GM18873 (cell line): Measurements from ENCODE around the gene ZBTB21.
"Not testable (repeated sequence)": the region's sequence is repeated elsewhere in the genome, so short reads cannot be mapped to it uniquely, and the experiment has no call there.

Experiments used
- ATAC-seq: cut with Tn5 transposase; IDR thresholded peaks from one replicate; pipeline ENCODE4 v1.9.1; 2021; ENCODE audit warnings: mild to moderate bottlenecking, moderate library complexity, moderate number of reproducible peaks; ENCODE audit not compliant: unreplicated experiment, low FRiP score

Gene ZBTB21

DNA sequence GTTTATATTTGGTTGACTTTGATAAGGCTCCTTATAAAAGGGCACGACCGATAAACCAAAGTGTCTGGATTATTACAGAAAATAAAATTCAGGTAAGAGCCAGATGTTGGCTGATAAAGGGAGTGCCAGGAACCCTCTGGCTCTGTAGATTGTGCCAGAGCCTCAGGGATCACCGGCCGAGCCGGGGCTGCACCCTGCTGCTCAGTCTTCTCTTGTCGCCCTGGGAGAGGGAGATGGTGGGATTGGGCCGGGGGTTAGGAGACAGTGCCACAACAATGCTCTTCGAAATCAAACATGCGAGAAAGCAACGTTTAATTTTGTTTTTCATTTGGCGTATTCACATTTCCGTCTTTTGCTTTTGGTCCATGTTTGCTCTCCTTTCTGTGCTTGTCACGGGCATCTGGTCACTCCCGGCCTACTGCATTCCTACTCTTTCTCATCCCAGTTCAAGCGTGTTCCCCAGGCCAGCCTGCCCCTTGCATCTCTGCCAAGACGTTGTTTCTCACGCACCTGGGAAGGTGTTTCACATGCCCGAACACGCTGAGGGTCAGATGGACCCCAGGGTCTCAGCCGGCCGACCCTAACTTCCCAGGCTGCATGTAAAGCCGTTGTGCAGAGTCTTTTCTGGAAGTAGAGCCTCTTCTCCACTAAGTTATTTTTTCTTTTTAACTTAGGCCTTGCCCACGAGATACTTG is 37.5 kb downstream of the ZBTB21 start:
- no peak for ATAC-seq

DNA sequence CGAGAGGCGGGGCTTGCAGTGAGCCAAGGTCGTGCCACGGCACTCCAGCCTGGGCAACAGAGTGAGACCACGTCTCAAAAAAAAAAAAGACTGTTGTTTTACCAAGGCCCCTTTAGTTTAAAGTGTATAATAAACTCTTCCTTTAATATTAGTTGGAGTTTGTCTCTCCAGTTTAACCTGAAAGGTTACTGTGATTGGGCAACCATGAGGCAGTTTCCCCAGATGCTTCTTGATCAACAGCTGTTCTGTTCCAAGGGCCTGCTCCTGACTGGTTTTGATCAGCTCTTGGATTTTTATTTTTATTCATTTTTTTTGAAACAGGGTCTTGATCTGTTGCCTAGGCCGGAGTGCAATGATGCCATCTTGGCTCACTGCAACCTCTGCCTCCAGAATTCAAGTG is 38.3 kb downstream of the ZBTB21 start:
- no peak for ATAC-seq

DNA sequence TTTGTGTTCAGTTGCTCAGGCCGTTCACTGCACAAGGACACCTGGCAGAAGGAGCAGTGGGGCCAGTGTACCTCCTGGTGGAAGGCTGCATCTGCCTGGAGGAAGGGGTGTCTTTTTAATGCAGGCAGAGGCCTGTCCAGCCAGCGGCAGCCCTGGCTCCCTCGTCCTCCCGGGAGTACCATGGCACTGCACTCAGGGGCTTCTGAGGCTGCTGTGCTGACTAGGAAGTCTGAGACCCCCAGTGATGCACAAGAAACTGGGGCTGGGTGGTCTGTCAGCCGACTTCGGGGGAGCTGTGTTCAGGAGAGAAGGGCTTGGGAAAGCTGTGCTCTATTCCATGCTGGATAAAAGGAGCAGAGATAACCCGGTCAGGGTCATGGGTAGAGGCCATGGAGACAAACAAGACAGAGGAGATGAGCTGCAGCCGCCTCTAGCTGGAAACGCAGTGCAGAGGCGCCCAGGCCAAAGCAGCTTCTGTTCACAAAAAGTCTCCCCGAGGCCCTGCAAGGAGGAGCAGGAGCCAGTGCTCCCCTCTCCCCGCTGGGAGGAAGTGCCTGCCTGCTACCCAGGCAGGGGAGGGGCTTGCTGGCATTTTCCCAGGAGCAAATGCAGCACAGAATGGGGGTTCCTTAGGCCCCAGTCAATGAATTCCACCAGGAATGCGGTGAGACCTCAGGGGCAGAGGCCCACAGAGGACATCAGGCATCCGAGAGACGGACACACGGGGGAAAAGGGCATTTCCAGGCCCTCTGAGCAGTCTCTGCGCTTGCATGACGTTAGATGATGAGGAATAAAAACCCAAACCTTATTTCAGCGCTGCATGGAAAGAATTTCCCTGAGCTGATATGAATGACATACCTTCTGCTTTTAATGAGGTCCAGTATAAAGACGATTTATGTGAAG is 39.2 kb downstream of the ZBTB21 start:
- ATAC-seq: no peak

DNA sequence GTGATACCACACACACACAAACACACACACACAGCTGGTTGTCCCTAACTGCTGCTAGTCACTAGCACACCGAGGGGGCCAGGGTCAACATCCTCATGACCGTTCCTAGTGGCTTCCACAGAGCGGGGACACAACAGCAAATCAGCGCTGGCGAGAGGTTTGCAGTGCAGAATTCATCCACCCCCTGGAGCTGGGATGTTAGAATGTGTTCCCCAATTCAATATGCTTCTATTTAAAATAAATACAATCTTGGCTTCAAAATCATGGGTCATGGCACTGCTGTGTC is 40.1 kb downstream of the ZBTB21 start:
- ATAC-seq: no peak

DNA sequence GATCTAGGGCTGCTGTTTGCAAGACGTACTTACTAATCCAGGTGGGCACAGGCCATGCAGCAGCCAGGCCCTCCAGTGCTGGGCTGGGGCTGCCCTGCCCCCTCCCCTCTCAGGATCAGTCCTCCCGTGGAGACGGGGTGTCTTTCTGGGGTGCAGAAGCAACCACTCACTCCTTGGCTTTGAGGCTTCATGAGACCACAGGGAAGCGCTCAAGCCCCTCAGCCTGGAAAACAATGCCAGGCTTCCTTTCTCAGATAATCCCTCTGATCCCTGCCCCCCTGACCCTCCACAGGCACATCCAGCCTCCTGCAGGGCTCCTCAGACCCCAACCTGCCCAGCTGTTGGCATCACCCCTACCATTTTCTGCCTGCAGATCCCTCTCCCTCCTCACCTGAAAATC is 42.5 kb downstream of the ZBTB21 start:
- ATAC-seq: no peak

DNA sequence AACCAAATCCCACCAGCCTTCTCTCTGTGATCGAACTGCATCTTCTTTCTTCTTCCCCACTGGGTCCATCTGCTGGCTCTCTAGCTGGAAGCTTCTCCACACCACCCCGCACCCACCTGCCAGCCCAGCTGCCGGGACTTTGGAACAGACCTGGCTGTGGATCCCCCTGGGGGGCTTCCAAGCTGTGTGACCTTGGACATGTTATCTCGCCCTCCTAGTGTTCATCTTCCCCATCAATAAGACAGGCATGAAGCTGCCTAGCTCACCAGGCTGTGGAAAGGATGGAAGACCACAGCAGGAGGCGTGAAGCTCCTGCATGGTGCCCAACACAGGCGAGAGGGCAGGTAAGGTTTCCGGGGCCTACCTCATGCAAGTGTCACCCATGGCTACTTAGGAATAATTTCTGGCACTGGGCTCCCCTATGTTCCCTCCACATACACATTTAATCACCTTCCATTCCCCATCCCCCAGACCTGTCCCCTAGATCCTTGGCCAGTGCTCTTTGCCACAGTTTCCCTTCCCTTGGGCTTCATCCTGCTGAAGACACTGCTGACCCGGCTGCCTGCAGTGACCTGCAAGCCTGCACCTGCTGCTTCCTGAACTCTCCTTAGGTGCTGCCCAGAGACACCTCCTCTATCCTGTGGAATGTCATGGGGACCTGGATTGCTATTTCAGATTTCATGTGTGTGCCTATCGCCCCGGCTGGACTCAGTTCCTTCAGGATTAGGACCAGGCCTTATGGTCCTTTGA is 43.1 kb downstream of the ZBTB21 start:
- no peak for ATAC-seq

DNA sequence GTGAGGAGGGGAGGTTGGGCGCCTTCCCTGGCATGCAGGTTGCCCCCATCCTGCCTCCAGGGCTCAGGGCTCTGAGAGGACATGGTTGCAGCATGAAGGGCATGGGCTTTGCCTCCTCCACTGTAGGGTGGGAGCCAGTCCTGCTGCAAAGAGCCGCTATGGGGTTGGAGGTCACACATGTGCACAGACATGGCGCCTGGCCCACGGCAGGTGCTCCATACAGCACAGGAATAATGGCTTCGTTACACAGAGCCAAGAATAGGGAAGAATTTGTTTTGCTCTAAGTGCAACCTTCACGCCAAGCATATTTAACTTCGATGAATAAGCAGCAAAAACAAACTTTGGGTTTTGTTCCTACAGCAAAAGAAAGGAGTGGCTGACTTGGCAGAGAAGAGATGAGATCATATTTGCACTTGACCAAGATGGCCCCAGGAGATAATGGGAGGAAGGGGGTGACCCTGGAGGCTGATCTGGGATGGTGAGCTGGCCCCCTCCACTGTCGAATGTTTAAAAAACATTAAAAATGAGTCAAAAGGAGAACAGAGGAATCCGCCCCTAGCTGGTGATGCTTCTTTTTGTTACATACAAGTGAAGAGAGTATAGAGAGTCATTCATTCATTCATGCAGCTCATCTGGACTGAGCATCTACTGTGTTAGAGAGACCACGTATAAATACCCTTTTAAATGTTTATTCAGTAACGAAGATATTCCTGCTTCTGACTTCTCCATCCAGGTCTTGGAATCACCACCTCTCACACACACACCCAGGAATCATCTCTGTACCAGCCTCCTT is 43.9 kb downstream of the ZBTB21 start:
- no peak for ATAC-seq

DNA sequence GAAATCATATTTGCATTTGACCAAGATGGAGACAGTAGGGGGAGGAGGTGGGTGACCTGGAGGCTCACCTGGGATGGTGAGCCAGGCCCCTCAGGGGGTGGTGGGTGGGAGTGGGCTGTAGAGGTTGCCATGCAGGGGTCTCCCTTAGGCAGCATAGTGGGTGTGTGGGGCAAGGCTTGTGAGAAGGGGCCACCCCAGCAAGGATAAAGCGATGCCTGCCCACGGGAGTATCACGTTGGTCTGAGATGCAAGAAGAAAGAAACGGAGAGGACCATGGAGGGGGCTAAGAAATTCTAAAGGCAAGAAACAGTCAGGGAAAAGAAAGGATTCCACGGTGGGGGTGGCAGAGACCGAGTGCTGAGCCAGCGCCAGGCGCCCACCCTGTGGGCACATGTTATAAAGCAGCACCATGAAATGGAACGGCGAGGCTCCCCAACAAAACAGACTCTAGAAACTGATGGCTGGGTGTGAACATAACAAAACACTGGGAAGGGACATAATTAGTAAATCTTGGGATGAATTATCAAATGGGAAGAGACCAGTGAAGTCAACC is 44.6 kb downstream of the ZBTB21 start:
- ATAC-seq: no peak

DNA sequence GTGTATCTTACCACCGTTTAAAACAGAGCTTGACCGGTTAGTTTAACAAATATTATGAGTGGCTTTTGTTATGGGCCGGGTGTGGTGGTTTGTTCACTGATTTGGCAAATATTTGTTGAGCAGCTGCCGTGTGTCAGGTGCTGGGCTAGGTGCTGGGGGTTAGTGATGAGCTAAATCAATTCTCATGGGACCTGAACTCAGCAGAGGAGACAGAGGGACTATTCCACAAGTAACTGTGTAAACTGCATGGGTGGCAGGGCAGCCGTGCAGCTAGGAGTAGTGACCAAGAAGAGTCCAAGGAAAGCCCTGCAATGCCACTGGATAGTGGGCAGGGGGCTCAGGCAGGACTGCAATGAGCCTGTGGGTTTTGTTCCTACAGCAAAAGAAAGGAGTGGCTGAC is 45.1 kb downstream of the ZBTB21 start:
- no peak for ATAC-seq

DNA sequence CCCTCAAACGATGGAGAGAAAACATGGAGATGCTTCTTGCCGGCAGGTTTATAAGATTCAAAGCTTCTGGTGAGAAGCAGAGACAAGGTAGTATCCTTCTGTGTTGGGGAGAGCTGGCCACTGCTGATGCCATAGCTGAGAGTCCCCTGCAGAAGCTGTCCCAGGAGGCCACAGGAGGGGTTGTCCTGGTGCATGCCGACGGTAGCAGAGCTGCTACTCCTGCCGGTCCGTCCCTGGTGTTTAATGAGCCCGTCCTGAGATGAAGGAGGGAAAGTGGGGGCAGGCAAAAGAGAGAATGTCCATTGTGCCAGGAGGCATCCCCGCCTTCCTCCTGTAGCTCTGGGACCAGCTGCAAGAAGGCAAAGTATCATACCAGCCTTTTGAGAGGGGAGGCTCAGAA is 46.0 kb downstream of the ZBTB21 start:
- no peak for ATAC-seq

DNA sequence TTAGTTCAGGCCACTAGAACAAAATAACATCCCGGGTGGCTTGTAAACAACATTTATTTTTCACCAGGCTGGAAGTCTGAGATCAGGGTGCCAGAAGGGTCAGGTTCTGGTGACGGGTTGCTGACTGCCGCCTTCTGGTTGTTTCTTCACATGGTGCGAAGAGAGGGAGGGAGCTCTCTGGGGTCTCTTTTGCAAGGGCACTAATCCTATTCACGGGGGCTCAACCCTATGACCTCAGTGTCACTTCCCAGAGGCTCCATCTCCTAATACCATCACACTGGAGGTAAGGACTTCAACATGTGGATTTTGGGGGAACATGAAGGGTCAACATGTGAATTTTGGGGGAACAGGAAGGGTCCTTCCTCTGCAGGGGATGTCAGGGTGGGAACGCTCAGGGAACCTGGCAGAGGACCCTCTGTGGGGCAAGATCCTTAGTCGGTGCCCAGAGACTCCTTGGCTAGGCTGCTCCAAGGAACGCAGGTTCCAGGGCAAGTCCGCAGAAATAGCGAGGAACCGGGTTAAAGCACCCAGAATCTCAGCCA is 47.7 kb downstream of the ZBTB21 start:
- ATAC-seq: no peak

DNA sequence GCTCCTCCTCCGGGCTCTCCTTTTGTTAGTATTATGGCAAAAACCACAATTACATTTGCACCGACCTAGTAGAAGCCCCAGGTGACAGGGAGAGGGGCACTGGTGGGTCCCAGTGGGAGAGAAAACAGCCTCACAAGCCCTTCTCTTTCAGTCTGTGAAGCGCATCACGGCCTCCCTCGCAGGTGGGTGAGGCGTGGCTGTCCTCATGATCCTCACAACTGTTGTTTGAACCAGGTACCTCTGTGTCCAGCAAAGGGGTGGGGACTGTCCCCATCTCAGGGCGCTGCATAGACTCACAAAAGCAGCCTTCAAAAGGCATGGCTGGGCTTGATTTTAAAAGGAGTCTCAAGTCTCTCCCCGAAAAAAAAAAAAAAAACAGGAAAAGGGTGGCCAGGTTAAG is 48.4 kb downstream of the ZBTB21 start:
- ATAC-seq: no peak

DNA sequence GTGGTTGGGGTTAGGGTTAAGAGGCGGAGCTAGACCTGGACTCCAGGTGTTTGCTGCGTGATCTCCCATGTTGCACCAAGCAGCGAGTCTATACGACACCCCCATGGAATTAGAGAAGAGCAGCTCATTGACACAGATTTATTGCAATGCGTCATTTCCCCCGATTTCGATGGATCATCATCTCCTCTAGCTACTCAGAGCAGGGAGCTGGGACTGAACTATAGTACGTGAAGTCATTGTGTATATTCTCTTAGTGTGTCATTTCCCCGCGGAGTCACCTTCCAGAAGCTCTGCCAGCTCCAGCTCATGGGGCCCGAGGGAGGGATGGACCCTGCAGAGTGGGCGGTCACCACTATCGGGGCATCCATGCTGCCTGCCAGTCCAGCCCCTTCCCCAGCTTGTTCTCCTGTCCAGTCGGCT is 48.9 kb downstream of the ZBTB21 start:
- no peak for ATAC-seq

DNA sequence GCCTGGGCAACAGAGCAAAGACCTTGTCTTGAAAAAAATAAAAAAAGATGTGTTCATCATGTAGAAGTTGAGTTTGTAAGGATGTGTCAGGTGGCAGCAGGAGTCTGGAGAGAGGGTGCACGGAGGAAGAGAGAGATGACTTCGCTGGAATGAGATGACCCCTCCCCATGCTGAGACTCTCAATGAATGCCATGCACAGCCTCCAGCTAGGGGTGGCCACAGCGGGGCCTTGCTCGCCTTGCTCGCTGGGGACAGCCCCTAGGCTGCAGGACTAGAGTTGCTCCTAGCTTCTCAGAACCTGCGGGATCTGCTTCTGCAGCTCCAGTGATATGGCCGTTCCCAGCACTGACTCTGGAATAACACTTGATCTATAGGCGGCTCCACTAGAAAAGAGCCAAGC is 49.8 kb downstream of the ZBTB21 start:
- ATAC-seq: no peak

DNA sequence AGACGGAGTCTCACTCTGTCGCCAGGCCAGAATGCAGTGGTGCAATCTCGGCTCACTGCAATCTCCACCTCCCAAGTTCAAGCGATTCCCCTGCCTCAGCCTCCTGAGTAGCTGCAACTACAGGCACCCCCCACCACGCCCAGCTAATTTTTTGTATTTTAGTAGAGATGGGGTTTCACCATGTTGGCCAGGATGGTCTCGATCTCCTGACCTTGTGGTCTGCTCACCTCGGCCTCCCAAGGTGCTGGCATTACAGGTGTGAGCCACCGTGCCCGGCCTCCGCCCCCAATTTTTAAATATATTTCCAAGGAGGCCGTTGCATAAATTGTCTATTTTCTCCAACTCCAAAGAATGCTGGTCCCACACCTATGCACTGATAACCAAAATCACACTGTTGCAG is 50.5 kb downstream of the ZBTB21 start:
- not testable (repeated sequence) for ATAC-seq

DNA sequence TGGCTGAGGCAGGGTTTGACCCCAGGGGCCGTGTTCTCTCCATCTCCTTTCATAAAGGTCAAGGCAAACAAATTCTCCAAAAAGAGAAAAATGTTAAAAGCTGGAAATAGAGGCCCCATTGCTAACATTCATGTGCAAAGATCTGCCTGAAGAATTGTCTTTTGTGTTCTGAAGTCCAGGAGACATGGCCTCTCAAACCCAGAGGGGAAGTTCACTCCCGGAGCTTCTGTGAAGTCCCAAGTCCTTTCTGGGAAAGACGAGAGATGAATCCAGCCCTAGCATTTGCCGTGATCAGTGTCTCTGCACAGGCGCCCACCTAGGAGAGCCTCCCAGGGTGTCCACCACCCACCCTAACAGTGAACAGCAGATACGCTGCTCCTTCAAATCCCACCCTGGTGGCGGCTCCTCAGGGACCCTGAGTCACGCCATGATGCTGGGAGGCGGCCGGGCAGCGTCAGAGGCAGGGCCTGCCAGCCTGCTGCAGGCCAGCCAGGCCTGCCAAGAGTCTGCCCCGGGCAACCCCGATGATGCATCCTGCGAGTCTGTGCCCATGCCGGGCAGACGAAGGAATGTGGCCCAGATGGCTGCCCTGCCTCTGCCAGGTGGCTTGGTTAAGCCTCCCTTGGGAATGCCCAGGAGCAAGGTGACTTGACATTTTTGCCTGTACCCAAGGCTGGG is 51.1 kb downstream of the ZBTB21 start:
- ATAC-seq: no peak

DNA sequence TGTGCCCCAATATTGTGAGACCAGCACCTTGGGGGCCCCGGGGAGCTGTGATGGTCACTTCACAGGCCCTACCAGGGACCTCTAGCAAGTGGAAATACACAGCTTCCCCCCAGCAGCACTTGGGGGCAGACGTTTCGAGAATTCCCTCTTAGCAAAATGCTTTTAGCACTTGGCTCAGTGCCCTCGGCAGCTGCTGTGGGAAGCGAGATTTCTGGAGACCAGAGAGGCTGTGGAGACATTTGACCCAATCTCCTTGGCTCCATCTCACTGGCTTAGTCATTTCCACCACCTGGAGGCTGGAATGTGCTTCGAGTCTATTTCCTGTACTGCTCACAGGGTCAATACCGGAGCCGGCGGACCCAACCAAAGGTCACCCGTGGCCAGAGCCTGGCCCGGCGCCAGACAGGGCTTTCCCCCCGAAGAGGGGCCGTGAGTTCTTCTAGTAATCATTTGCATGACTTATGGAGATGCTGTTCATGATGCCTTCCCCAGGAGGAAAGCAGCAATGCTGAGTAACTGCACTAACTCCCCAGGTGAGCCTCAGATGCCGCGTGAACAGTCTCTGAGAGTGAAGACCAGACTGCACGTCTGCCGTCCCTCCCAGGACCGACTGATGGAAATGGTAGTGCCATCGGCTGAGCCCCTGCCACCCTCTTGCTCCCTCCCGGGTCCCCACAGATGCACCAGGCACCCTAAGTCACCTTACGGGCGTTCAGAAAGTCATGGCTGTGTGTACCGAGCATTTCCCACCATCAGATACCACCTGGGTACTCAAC is 52.0 kb downstream of the ZBTB21 start:
- ATAC-seq: no peak

DNA sequence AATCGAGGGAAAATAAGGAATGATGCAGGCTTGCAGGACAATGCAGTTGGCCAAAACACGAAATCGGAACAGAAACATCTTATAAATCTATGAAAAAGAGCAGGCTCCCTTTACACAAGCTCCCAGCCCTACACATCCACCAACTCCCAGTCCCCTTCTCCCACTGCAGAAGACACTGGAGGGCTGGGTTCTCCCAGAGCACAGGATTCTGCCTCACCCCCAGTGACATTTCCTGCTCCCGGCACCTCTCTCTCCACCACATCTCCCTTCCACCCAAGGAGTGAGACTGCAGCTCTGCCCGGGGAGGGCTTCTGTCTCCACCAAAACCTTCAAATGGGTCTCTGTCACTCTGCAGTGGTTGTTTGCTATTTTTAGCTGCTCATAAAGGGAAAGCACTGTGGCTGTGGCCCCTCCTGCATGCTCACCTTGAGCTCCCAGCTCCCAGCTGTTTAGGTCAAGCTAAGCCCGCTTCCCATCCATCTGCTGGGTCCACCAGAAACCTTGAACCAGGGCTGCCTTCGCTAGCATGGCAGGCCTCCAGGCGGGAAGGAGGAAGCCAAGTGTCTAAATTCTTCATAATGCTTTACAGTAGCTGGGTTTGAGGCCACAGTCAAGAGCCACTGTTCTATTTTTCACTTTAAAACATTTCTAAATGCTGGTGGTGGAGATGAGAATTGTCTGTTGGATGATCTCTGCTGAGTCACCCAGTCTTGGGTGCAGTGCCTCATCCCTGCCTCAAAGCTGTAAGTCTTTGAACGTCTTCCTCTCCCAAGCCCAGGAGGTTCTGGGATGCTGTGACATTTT is 53.0 kb downstream of the ZBTB21 start:
- no peak for ATAC-seq
